CD1c-positive myeloid dendritic cell (primary cell): ENCODE data around the gene UQCR10.

ENCODE experiments used
- DNase-seq: peaks from one replicate; pipeline ENCODE4 v3.0.0-alpha.2; 2016; ENCODE audit errors: extremely low spot score

Gene UQCR10

DNA sequence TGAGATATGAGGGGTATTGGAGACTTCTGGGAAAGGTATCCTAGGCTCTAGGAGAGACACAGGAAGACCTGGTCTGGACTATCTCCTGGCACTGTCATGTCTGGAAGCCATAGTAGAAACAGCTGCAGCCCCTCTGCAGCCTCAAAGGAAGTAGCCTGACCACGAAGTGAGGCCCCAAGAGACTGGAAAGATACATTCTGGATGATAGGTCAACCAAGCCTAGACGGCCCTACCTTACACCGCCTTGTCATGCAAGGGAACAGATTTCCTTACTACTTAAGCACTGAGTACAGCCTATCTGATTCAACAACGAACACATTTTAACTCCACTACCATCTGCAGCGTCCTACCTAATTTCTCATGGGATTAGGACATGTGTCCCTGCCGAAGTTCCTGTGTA lies 31.1 kb downstream of the UQCR10 start:
- DNase-seq: no peak

GRCh38 chr22:29798801-29799200 lies 31.6 kb downstream of the UQCR10 start:
- no peak for DNase-seq

- DNase-seq: peak; percentile 84
Observed at GRCh38 chr22:29799217-29799680, 32.1 kb downstream of the UQCR10 start.

DNA sequence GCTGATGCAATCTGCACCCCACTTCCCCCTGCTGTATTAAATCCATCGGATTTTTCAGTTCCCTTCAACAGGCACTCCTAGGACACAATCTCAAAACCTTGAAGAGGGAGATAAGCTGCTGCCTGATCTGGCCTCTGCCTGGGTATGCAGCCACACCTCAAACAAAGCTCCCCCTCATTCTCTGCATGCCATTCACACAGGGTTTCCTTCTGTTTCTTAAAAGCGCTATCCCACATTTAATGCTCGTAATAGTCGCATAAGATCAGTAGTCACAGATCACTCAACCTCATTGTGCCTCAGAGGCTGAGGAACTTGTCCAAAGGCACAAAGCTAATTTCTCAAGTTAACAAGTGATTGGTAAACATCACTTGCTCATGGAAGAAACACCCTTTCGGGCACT lies 34.0 kb downstream of the UQCR10 start:
- no peak for DNase-seq

- DNase-seq: no peak
Observed at GRCh38 chr22:29801796-29802195, 34.6 kb downstream of the UQCR10 start.

DNA sequence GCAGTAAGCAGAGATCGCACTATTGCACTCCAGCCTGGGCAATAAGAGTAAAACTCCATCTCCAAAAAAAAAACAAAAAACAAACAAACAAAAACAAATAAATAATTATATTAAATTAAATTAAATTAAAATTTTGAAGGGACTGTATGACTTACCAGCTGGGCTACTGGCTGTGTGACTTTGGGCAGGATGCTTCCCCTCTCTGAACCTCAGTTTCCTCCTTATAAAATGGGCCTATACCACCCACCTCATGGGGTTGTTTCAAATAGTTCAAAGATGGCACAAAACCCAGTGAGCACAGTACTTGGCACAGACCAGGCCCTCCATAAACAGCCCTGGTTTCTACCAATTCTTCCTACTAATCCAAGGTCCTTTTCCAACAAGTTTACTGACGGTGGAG lies 36.0 kb downstream of the UQCR10 start:
- DNase-seq: no peak

DNA sequence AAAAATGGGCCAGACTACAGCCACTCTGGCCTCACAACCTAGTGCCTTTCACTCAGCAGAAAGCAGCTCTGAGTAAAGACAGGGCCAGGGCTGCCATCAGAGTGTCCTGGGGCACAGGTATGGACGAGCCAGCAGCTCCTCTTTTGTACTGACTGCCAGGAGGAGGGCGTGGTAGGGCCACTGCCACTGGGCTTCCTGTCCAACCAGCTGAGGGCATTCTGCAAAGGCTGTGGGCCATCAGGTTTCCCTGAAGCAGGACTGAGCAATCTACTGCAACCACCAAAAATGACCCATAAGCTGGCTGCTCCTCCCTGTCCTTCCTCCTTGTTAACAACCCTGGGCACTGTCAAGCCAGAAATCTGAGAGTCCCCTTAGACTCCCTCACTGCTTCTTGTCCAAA lies 37.8 kb downstream of the UQCR10 start:
- no peak for DNase-seq

DNA sequence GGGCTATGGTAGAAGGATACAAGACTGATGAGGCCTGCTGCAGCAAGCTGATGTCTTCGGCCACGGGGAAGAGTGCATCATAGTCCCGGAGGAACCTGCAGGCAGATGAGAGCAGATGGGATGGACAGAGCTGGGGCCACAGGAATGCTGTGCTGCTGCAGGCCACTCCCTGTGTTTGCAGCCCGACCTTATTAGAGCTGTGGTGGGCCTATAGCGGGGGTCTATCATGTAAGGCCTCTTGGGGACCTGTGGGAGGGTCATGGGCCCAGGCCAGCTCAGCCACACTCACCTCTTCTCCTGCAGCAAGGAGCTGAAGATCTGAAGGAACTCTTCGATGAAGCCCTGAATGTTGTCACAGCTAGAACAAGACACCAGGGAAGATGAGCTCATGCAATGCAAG lies 39.0 kb downstream of the UQCR10 start:
- no peak for DNase-seq

DNA sequence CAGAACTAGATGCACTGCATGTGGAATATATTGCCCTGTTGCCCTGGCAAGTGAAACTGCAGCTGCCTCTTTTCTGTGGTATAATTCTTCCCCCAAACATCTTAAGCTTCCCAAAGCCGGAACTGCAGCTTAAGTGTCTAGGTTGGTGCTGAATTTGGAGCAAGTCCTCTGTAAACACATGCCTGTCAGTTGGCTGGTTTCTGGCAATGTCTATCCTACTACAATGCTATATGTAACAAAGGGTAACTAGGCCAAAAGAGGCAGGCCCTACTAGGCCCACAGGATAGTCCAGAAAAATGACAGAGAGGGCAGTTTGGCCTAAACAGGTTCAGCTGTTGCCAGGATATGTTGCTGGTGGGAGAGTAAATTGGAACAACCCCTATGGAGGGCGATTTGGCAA lies 43.0 kb downstream of the UQCR10 start:
- no peak for DNase-seq

DNA sequence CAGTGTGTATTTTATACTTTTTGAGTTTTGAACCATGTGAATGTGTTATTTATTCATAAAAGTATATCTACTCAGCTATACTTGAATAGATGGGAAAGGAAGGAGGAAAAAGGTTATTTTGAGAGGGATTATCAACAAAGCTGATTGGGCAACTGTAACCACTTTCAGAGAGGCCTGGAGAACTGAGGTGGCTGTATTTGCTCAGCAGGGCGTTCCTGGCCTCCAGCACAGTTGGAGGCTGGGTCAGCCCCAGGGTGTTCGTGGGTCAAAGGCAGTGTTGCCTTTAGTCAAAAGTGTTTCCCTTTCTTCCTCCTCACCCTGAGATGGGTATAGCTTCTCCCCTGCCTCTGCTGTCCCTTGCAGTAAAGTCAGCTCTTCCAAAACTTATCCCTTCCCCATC lies 44.2 kb downstream of the UQCR10 start:
- no peak for DNase-seq

DNA sequence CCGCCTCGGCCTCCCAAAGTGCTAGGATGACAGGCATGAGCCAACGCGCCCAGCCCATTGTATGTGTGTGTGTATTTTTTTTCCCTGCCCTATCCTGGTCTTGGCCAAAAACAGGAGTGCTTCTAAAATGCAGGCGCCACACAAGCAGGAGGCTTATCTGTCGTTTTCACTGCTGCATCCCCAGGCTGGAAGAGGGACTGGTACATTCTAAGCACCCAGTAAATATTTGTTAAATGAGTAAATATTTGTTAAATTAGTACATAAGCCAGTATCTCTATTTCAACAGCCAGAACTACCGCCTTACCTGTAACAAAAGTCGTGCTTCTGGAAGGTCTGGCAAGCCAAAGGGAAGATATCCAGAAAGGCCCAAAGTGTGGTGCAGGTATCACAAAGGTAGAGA lies 46.0 kb downstream of the UQCR10 start:
- no peak for DNase-seq

DNA sequence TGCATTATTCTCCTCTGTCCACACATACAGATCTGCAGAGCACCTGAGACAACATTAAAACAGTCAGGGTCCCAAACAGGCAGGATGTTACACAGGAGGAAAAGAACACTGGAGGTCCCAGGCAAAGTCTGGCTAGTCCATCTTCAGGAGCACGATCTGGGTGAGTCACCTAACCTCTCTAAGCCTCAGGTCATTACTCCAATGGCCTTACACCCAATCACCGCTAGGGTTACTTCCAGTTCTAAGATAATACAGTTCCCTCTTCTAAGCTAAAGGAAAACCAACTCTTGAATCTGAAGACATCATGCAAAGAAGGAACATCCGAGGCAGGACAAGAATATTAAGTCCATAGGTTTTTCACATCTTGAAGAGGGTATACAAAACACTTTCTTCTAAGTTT lies 46.4 kb downstream of the UQCR10 start:
- no peak for DNase-seq

DNA sequence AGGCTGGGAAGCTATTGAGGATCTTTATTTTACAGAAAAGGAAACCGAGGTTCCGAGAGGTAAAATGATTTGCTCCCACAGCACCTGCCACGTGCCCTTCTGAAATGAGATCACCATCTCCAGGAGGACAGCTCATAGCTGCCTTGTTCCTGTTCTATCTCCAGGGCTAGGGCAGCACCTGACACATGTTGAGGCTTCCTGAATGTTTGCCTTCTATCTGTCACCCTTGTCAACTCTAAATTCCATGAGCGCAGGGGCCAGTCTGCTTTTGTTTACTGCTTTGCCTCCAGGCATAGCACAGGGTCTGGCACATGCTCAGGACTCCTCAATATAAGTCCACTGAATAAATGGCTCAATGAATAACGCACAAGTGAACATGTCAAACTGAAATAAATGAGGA lies 46.8 kb downstream of the UQCR10 start:
- no peak for DNase-seq

DNA sequence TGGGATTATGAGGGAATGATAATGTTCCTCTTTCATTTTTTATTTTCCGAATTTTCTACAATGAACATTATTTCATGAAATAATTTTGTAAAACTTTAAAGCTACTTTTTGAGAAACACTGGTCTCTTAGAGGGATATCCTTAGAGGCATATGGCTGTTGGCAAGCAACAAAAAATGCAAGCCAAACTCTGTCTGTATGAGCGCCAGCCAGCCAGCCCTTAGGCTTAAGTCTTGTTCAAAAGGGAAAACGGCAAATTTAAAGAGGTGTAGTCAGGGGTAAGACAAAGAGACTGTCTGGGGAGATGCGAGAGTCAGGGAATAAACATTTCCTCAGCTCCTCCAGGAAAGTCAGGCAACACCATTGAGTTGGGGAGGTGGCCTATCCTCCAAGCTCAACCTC lies 48.4 kb downstream of the UQCR10 start:
- DNase-seq: no peak

DNA sequence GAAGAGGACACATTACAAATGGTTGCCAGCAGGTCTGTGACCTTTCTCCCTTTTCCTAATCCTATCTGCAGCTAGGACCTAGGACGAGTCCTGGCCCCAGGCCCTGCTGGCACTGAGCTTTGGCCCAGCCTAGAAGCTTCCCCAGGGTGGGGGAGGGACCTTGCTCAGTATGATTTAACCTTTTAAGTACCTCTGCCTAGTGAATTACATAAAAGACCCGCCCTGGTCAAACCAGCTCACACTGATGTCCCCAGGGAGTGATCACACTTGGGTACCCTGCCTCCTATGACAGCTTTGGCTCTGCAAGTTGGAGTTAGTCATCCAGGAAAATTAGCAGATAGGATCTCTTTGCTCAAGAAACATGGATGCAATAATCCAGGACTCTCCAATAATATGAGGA lies 49.0 kb downstream of the UQCR10 start:
- no peak for DNase-seq

- no peak for DNase-seq
Observed at GRCh38 chr22:29816539-29816938, 49.4 kb downstream of the UQCR10 start.

GRCh38 chr22:29816980-29817379 lies 49.8 kb downstream of the UQCR10 start:
- no peak for DNase-seq

DNA sequence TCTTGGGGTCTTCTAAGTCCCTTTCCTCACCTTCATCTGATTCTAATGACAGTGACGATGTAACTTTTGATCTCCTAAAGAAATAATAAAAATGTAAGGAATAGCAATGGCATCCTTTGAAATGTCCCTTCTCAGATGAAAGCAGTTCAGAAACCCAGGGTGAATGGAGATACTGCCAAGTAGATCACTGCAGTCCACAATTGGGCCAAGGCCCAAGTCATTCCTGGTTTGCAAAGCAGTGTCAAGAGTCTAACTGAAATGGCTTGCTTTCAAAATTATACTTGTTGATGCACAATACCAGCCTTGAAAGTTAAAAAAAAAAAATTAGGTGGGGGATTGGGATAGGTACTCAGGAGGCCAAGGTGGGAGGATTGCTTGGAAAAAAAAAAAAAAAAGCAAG lies 50.6 kb downstream of the UQCR10 start:
- no peak for DNase-seq

DNA sequence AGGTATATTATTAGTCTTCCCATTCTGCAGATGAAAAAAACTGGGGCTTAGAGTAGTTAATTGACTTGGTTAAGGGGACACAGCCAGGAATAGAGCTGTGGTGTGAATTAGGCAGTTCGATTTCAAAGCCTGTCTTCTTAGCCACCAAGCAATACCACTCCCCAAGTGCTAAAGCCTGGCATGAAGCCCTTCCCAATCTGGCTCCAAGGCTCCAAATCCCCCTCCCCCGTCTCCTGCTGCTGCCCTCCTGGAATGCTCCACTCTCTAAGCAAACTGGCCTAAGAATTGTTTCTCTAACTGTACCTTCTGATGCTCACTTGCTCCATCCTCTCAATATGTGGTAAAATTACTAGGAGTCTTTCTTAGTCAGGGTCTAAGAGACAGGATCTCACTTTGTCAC lies 52.3 kb downstream of the UQCR10 start:
- DNase-seq: no peak
